HEK293 (cell line): ENCODE measurements around the gene SLC17A9.

Source experiments
- CTCF ChIP-seq: fragments of 450-650 bp; formaldehyde crosslinking; IDR thresholded peaks from 2 replicates; pipeline ENCODE4 v1.5.1; 2016; ENCODE audit warnings: missing biosample characterization, missing genetic modification characterization
- GLI4 ChIP-seq: fragments of 450-650 bp; formaldehyde crosslinking; IDR thresholded peaks from 2 replicates; pipeline ENCODE4 v1.5.1; 2016; ENCODE audit warnings: missing biosample characterization, missing genetic modification characterization
- HOXA7 ChIP-seq: sonication (generic); formaldehyde crosslinking; IDR thresholded peaks from 2 replicates; pipeline ENCODE4 v1.8.1; 2022; ENCODE audit warnings: missing genetic modification reagents, borderline replicate concordance
- KLF9 ChIP-seq: fragments of 450-650 bp; formaldehyde crosslinking; IDR thresholded peaks from 2 replicates; pipeline ENCODE4 v1.5.1; 2016; ENCODE audit warnings: missing biosample characterization, missing genetic modification characterization, low read depth
- OSR2 ChIP-seq: fragments of 450-650 bp; formaldehyde crosslinking; IDR thresholded peaks from 2 replicates; pipeline ENCODE4 v1.5.1; 2016; ENCODE audit warnings: missing biosample characterization, missing genetic modification characterization
- SCRT2 ChIP-seq: fragments of 450-650 bp; formaldehyde crosslinking; IDR thresholded peaks from 2 replicates; pipeline ENCODE4 v1.5.1; 2016; ENCODE audit warnings: missing biosample characterization, missing genetic modification characterization
- ZNF157 ChIP-seq: fragments of 450-650 bp; formaldehyde crosslinking; IDR thresholded peaks from 2 replicates; pipeline ENCODE4 v1.5.1; 2016; ENCODE audit warnings: missing biosample characterization, missing genetic modification characterization
- ZNF175 ChIP-seq: fragments of 450-650 bp; formaldehyde crosslinking; IDR thresholded peaks from 2 replicates; pipeline ENCODE4 v1.5.1; 2016; ENCODE audit warnings: missing biosample characterization, missing genetic modification characterization
- ZNF184 ChIP-seq: fragments of 450-650 bp; IDR thresholded peaks from 2 replicates; pipeline ENCODE4 v1.5.1; 2018; ENCODE audit warnings: missing biosample characterization, mild to moderate bottlenecking, missing genetic modification characterization
- ZNF510 ChIP-seq: fragments of 450-650 bp; formaldehyde crosslinking; IDR thresholded peaks from 2 replicates; pipeline ENCODE4 v1.5.1; 2018; ENCODE audit warnings: mild to moderate bottlenecking, missing genetic modification characterization, missing biosample characterization; ENCODE audit not compliant: insufficient replicate concordance
- ZNF76 ChIP-seq: fragments of 450-650 bp; formaldehyde crosslinking; IDR thresholded peaks from 2 replicates; pipeline ENCODE4; 2016; ENCODE audit warnings: low read depth, missing biosample characterization, missing genetic modification characterization, borderline replicate concordance
- ZSCAN18 ChIP-seq: fragments of 450-650 bp; formaldehyde crosslinking; IDR thresholded peaks from 2 replicates; pipeline ENCODE4 v1.5.1; 2016; ENCODE audit warnings: missing biosample characterization, missing genetic modification characterization
- ZSCAN5A ChIP-seq: fragments of 450-650 bp; formaldehyde crosslinking; IDR thresholded peaks from 2 replicates; pipeline ENCODE4 v1.5.1; 2016; ENCODE audit warnings: missing biosample characterization, missing genetic modification characterization
- TF ChIP-seq, protein P1 (sequence below): IDR thresholded peaks from 2 replicates; pipeline ENCODE4 v1.6.1; 2011; ENCODE audit warnings: mild to moderate bottlenecking, low read depth, low read length, borderline replicate concordance

DNA sequence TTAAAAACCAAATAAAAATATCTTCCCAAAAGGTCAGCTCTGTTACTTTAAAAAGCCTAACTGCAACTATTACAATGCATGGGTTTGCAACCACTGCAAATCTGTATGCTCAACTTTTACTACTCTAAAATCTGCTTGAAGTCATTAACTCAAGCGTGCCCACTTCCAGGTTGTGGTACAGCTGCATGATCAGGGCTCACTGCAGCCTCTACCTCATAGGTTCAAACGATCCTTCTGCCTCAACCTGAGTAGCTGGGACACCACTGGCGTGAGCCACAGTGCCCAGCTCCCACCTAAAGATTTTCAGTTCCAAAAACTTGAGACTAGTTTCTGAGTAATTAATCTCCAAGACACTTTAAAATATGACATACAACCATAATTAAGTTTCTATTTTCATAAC, 34.4 kb upstream of the SLC17A9 start:
- TF ChIP-seq, protein P1, sequence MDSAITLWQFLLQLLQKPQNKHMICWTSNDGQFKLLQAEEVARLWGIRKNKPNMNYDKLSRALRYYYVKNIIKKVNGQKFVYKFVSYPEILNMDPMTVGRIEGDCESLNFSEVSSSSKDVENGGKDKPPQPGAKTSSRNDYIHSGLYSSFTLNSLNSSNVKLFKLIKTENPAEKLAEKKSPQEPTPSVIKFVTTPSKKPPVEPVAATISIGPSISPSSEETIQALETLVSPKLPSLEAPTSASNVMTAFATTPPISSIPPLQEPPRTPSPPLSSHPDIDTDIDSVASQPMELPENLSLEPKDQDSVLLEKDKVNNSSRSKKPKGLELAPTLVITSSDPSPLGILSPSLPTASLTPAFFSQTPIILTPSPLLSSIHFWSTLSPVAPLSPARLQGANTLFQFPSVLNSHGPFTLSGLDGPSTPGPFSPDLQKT = no peak
- no peak for TF ChIP-seq CTCF (tag by site-specific recombination)
- TF ChIP-seq ZNF175 (tag by site-specific recombination) = no peak
- no peak for TF ChIP-seq ZSCAN18 (tag by site-specific recombination)
- TF ChIP-seq ZNF76 (tag by site-specific recombination) = no peak
- TF ChIP-seq KLF9 (tag by site-specific recombination) = no peak
- no peak for TF ChIP-seq GLI4 (tag by site-specific recombination)
- no peak for TF ChIP-seq HOXA7 (CRISPR knock-in tag)
- 0 out of 2 replicates have a peak, but pooled peaks have one; percentile 3 for TF ChIP-seq SCRT2
- TF ChIP-seq ZNF510 (tag by site-specific recombination) = no peak
- TF ChIP-seq OSR2 (tag by site-specific recombination) = no peak
- TF ChIP-seq ZNF184 (tag by site-specific recombination) = no peak
- TF ChIP-seq ZSCAN5A (tag by site-specific recombination) = no peak
- TF ChIP-seq ZNF157 (tag by site-specific recombination) = no peak
